Measurements from ENCODE around the gene ACSS1.

ACSS1 gene

GRCh38 chr20:25031241-25031640 is 26.7 kb downstream of the ACSS1 start:
- no peak for DNase-seq (ENCODE audit: low read depth in 2 of 2)

- DNase-seq (ENCODE audit: low read depth in 2 of 2), result no peak
These were observed 27.2 kb downstream of the ACSS1 start for GRCh38 chr20:25030649-25031207.

- DNase-seq (ENCODE audit: low read depth in 2 of 2), result no peak
These were observed 27.8 kb downstream of the ACSS1 start for GRCh38 chr20:25030007-25030648.

GRCh38 chr20:25025986-25026605 is 31.8 kb downstream of the ACSS1 start:
- DNase-seq (ENCODE audit: low read depth in 2 of 2), result no peak

- DNase-seq (ENCODE audit: low read depth in 2 of 2), result no peak
These were observed 32.7 kb downstream of the ACSS1 start for GRCh38 chr20:25025091-25025861.

- DNase-seq (ENCODE audit: low read depth in 2 of 2), result no peak
These were observed 33.8 kb downstream of the ACSS1 start for GRCh38 chr20:25024171-25024570.

- no peak for DNase-seq (ENCODE audit: low read depth in 2 of 2)
These were observed 34.6 kb downstream of the ACSS1 start for GRCh38 chr20:25023356-25023755.

- DNase-seq (ENCODE audit: low read depth in 2 of 2), result no peak
These were observed 35.3 kb downstream of the ACSS1 start for GRCh38 chr20:25022680-25023079.

GRCh38 chr20:25021336-25021735 is 36.6 kb downstream of the ACSS1 start:
- no peak for DNase-seq (ENCODE audit: low read depth in 2 of 2)

- no peak for DNase-seq (ENCODE audit: low read depth in 2 of 2)
These were observed 37.0 kb downstream of the ACSS1 start for GRCh38 chr20:25020901-25021301.

- no peak for DNase-seq (ENCODE audit: low read depth in 2 of 2)
These were observed 37.6 kb downstream of the ACSS1 start for GRCh38 chr20:25020345-25020744.

GRCh38 chr20:25019381-25020155 is 38.4 kb downstream of the ACSS1 start:
- no peak for DNase-seq (ENCODE audit: low read depth in 2 of 2)

GRCh38 chr20:25018841-25019240 is 39.1 kb downstream of the ACSS1 start:
- no peak for DNase-seq (ENCODE audit: low read depth in 2 of 2)

- DNase-seq (ENCODE audit: low read depth in 2 of 2), result no peak
These were observed 39.5 kb downstream of the ACSS1 start for GRCh38 chr20:25018425-25018824.

- DNase-seq (ENCODE audit: low read depth in 2 of 2), result no peak
These were observed 40.6 kb downstream of the ACSS1 start for GRCh38 chr20:25017257-25017803.

GRCh38 chr20:25016471-25016870 is 41.5 kb downstream of the ACSS1 start:
- DNase-seq (ENCODE audit: low read depth in 2 of 2), result no peak

GRCh38 chr20:25015986-25016385 is 42.0 kb downstream of the ACSS1 start:
- DNase-seq (ENCODE audit: low read depth in 2 of 2), result no peak

- no peak for DNase-seq (ENCODE audit: low read depth in 2 of 2)
These were observed 43.1 kb downstream of the ACSS1 start for GRCh38 chr20:25014816-25015215.

GRCh38 chr20:25013478-25014380 is 44.2 kb downstream of the ACSS1 start:
- DNase-seq (ENCODE audit: low read depth in 2 of 2), result no peak

- no peak for DNase-seq (ENCODE audit: low read depth in 2 of 2)
These were observed 45.2 kb downstream of the ACSS1 start for GRCh38 chr20:25012616-25013189.

Measured in fibroblast of skin of left biceps (primary cell).